ENCODE data around the gene CCR8. TPM values are rescaled to one million over a fixed set of nuclear protein-coding genes. Genes with fewer than 3 reads are reported as not detected.

CCR8 gene
- total and polyA plus RNA-seq, 2 donors (not counting 1 experiment from before 2014, with no cell fraction given): not detected

- H3K27me3 Mint-ChIP-seq: no peaks in the 10 kb centered on the region
- Histone ChIP-seq H3K79me2 (ENCODE audit: control insufficient read depth, insufficient read depth, low read length) (no peaks in the 10 kb centered on the region), H3K4me3 (ENCODE audit: control extremely low read depth in 1 of 5, extremely low read depth in 1 of 5, insufficient read depth in 1 of 5, low read depth in 2 of 5, low read length in 4 of 5) (peak overlapping the region in 1 of 5 experiments; percentile 16), H2AFZ (ENCODE audit: insufficient read depth, low read depth, low read length, poor library complexity, severe bottlenecking) (no peak overlapping the region), H3K9me3 (ENCODE audit: control extremely low read depth in 1 of 3, control insufficient read depth in 2 of 3, insufficient read depth in 1 of 3, low read length in 2 of 3) (no peaks in the 10 kb centered on the region), H3K4me1 (ENCODE audit: control insufficient read depth in 2 of 2, insufficient read depth in 2 of 2, low read length in 2 of 2) (peaks cover 26 to 33% of the 10 kb centered on the region in 2 donors), H3K27ac (ENCODE audit: low read length in 2 of 2) (no peak overlapping the region), H3K27me3 (replicated peaks in 1 of 4; ENCODE audit: control extremely low read depth in 1 of 4, control insufficient read depth in 3 of 4, insufficient read depth in 4 of 4, low read length in 3 of 4) (no peaks in the 10 kb centered on the region), H3K4me2 (replicated peaks; ENCODE audit: low read depth, low read length, poor library complexity, severe bottlenecking) (peak overlapping the region; percentile 64), H4K20me1 (ENCODE audit: control insufficient read depth, insufficient read depth, low read length, poor library complexity, severe bottlenecking) (no peaks in the 10 kb centered on the region), H3K36me3 (replicated peaks in 1 of 2; ENCODE audit: control extremely low read depth in 1 of 2, control insufficient read depth in 1 of 2, extremely low read depth in 1 of 2, insufficient read depth in 2 of 2, low read length in 1 of 2) (no peaks in the 10 kb centered on the region), H3K9ac (ENCODE audit: low read length) (no peak overlapping the region)
- intact Hi-C loops (cut with micrococcal nuclease): no loop called here
- ATAC-seq (ENCODE audit: low read depth) (peak; percentile 33), DNase-seq (no peak)
- no peak for TF ChIP-seq CTCF (IDR thresholded peaks at IDR 0.05)
- no peak for TF ChIP-seq EZH2 (IDR thresholded peaks at IDR 0.05; ENCODE audit: borderline replicate concordance, insufficient read depth, low read depth, low read length, poor library complexity, severe bottlenecking)
- 43% methylated on average over 9 of the region's 9 CpGs for WGBS (ENCODE audit: insufficient coverage)
- H3K27ac Mint-ChIP-seq: no peak overlapping the region
- CTCF ChIA-PET: interaction anchor here (1.3 to 31.5 kb wide), 2 partner anchors 13 to 80 kb away, joined by 4 to 1573 read pairs; partner anchors contain the start of gene XIRP1
- POLR2A ChIA-PET: no interaction called here
- peak overlapping the region; percentile 14 for H3K4me3 Mint-ChIP-seq
- H3K4me1 Mint-ChIP-seq: peaks cover 38% of the 10 kb centered on the region
- no peaks in the 10 kb centered on the region for H3K9me3 Mint-ChIP-seq (ENCODE audit: insufficient read depth)
Measured at GRCh38 chr3:39281533-39281932, 48.0 kb upstream of the CCR8 start.

DNA sequence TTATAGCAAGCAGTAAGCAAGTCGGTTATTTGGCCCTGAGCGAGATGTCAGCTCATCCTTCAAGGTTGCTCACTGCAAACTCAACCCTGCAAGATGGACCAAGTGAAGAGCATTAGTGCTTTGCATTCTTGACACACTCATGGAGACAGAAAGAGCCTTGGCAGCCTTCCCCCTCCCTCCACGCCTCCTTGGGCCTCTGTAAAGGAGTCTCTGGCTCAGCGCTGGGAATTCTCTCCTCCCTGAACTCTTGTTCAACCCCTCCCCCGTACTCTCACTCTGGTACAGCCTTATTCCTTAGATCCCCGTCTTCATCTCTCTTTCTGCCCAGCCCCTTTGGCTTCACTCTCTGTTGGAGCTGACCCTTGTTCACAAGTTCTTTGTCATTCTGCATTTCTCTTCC is 47.5 kb upstream of the CCR8 start:
- Mint-ChIP-seq H3K27me3 (no peaks in the 10 kb centered on the region), H3K4me3 (no peak overlapping the region), H3K9me3 (ENCODE audit: insufficient read depth) (no peaks in the 10 kb centered on the region), H3K4me1 (peaks cover 39% of the 10 kb centered on the region), H3K27ac (no peak overlapping the region)
- 100% methylated on average over 4 of the region's 6 CpGs for WGBS (ENCODE audit: insufficient coverage)
- CTCF ChIA-PET: interaction anchor here (1.3 to 31.5 kb wide), 2 partner anchors 14 to 80 kb away, joined by 4 to 1573 read pairs; partner anchors contain the start of gene XIRP1
- Histone ChIP-seq H3K27ac (ENCODE audit: low read length in 2 of 2) (no peak overlapping the region), H3K9me3 (ENCODE audit: control extremely low read depth in 1 of 3, control insufficient read depth in 2 of 3, insufficient read depth in 1 of 3, low read length in 2 of 3) (no peaks in the 10 kb centered on the region), H2AFZ (ENCODE audit: insufficient read depth, low read depth, low read length, poor library complexity, severe bottlenecking) (no peak overlapping the region), H3K4me1 (ENCODE audit: control insufficient read depth in 2 of 2, insufficient read depth in 2 of 2, low read length in 2 of 2) (peaks cover 26 to 33% of the 10 kb centered on the region in 2 donors), H3K9ac (ENCODE audit: low read length) (no peak overlapping the region), H4K20me1 (ENCODE audit: control insufficient read depth, insufficient read depth, low read length, poor library complexity, severe bottlenecking) (no peaks in the 10 kb centered on the region), H3K79me2 (ENCODE audit: control insufficient read depth, insufficient read depth, low read length) (no peaks in the 10 kb centered on the region), H3K4me2 (replicated peaks; ENCODE audit: low read depth, low read length, poor library complexity, severe bottlenecking) (peak overlapping the region; percentile 64), H3K27me3 (replicated peaks in 1 of 4; ENCODE audit: control extremely low read depth in 1 of 4, control insufficient read depth in 3 of 4, insufficient read depth in 4 of 4, low read length in 3 of 4) (no peaks in the 10 kb centered on the region), H3K36me3 (replicated peaks in 1 of 2; ENCODE audit: control extremely low read depth in 1 of 2, control insufficient read depth in 1 of 2, extremely low read depth in 1 of 2, insufficient read depth in 2 of 2, low read length in 1 of 2) (no peaks in the 10 kb centered on the region), H3K4me3 (ENCODE audit: control extremely low read depth in 1 of 5, extremely low read depth in 1 of 5, insufficient read depth in 1 of 5, low read depth in 2 of 5, low read length in 4 of 5) (peak overlapping the region in 1 of 5 experiments; percentile 16)
- ATAC-seq (ENCODE audit: low read depth) (no peak), DNase-seq (no peak)
- intact Hi-C loops (cut with micrococcal nuclease): no loop called here
- POLR2A ChIA-PET: no interaction called here
- TF ChIP-seq CTCF (IDR thresholded peaks at IDR 0.05) (no peak), EZH2 (IDR thresholded peaks at IDR 0.05; ENCODE audit: borderline replicate concordance, insufficient read depth, low read depth, low read length, poor library complexity, severe bottlenecking) (no peak)

Data from B cell (primary cell).